GM12872 (cell line): Measurements from ENCODE around the gene TRIM34.

Experiments
- TF ChIP-seq, protein P1 (sequence below): IDR thresholded peaks from 3 replicates; pipeline ENCODE4 v1.5.1; 2011; ENCODE audit warnings: low read depth, mild to moderate bottlenecking, low read length, moderate library complexity; ENCODE audit not compliant: insufficient read depth

The TRIM34 gene

DNA sequence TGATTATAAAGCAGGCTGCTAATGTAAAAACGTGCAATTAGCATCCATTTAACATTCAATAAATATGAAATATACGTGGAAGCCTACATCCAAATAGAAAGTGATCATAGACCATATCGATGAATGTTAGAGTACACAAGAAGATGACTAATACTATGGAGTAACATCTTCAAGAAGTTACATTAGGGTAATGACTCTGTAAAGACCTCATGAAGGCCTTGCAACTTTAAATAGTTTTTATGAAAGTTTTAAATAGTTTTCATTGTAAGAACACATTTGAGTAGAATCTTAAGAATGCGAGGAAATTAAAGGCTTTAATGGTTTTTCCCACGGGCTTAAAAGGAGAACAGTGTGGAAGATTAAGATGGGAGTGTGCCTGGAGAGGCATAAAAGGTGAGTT, 1.4 kb downstream of the TRIM34 start:
- TF ChIP-seq, protein P1, sequence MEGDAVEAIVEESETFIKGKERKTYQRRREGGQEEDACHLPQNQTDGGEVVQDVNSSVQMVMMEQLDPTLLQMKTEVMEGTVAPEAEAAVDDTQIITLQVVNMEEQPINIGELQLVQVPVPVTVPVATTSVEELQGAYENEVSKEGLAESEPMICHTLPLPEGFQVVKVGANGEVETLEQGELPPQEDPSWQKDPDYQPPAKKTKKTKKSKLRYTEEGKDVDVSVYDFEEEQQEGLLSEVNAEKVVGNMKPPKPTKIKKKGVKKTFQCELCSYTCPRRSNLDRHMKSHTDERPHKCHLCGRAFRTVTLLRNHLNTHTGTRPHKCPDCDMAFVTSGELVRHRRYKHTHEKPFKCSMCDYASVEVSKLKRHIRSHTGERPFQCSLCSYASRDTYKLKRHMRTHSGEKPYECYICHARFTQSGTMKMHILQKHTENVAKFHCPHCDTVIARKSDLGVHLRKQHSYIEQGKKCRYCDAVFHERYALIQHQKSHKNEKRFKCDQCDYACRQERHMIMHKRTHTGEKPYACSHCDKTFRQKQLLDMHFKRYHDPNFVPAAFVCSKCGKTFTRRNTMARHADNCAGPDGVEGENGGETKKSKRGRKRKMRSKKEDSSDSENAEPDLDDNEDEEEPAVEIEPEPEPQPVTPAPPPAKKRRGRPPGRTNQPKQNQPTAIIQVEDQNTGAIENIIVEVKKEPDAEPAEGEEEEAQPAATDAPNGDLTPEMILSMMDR = no peak

DNA sequence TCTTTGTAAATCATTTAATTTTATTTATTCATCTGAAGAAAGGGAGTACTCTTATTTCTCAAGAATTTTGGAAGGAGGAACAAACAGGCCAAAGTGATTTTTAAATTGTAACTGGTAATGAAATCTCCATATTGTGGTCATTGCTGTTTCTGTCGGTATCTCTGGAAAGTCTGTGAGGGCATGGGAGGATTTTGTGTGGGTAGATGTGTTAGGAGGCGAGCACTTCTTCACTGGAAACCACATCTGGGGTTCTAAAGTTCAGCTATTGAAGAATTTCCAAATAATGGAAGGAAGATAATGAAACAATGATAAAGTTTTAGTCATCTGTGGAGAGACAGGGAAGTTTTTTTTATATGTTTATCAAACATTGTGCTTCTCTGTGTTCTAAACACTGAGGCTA, 6.6 kb downstream of the TRIM34 start:
- TF ChIP-seq, protein P1 = no peak

DNA sequence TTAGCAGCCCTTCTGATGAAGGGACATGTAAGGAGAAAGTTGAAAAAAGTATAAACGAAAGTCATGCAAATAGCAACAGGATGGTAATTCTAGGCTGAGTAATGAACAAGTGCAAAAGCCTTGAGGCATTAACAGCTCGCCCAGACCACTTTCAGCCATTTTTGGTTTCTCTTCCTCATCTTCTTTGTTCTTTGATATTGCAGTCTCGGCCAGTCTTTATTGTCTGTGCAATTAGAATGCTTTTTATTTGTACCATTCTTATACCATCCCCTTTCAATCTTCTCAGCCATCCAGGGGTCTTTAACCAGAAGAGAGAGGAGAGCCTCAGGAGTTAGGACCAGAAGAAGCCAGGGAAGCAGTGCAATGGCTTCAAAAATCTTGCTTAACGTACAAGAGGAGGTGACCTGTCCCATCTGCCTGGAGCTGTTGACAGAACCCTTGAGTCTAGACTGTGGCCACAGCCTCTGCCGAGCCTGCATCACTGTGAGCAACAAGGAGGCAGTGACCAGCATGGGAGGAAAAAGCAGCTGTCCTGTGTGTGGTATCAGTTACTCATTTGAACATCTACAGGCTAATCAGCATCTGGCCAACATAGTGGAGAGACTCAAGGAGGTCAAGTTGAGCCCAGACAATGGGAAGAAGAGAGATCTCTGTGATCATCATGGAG, 7.3 kb downstream of the TRIM34 start:
- TF ChIP-seq, protein P1 = no peak

DNA sequence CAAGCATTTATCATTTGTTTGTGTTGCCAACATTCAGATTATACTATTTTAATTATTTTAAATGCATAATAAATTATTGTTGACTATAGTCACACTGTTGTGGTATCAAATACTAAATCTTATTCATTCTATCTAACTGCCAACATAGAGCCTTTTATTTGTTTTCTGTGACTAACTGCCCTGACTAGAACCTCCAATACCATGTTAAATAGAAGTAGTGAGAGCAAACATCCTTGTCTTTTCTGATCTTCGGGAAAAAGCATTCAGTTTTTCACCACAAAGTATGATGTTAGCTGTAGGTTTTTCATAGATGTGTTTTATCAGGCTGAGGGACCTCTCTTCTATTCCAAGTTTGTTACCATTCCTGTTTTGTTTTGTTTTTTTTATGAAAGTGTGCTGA, 15.2 kb downstream of the TRIM34 start:
- TF ChIP-seq, protein P1 = no peak

DNA sequence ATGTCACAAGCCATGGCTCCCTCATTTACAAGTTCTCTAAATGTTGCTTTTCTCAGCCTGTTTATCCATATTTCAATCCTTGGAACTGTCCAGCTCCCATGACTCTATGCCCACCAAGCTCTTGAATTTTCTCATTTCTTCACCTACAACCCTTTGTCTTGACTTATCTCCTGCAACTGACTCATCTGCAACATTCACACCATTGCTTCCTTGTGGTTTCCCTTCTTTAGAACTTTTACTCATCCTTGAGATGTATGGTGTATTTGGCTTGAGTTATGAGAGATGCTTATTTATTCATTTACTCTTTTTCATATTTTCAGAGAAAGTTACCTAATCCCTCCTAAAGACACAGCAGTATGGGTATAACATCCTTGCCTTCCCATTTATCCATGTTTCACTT, 18.8 kb downstream of the TRIM34 start:
- TF ChIP-seq, protein P1 = no peak

DNA sequence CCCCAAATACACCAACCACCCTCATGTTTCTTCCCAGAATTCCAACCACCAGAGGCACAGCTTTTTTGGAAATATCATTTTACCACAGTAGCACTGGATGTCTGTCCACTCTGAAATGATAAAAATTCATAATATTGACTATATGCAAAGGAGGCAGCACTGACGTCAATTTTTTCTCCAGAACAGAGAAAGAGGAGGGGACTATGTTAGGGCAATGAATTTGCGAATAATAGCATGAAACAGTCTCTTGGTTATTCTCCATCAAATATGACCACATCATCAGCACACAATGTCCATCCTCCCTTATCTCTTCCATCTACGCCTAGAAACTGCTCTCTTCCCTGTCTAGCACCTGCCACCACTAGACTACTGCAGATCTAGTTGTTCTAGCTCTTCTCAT, 21.3 kb downstream of the TRIM34 start:
- TF ChIP-seq, protein P1 = no peak

DNA sequence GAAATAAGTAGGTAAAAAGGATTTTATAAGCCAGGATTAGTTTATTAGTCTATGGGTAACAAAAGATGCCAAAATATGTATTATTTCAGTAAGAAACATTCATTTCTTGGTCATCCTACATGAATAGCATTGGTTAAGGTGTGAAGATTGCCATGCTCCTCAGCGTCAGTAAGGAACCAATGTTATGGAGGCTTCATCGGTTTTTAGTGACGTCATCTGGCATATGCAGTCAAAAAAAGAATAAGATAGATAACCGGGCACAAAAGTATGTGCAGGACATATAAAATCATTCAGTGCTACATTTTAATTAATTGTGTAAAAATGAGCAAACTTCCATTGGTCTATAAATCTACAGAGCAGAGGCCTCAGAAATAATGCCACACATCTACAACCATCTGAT, 30.7 kb downstream of the TRIM34 start:
- TF ChIP-seq, protein P1 = no peak
